Cerebellar cortex (tissue), 1 donor: ENCODE data around the gene FCHSD2.
"Not testable (repeated sequence)": the region's sequence is repeated elsewhere in the genome, so short reads cannot be mapped to it uniquely, and the experiment has no call there.

ENCODE experiments used
- DNase-seq: peaks from one replicate; pipeline ENCODE4 v3.0.0-alpha.2; 2015; ENCODE audit warnings: low spot score

Gene FCHSD2

GRCh38 chr11:72924568-72925190 lies 217.4 kb downstream of the FCHSD2 start:
- no peak for DNase-seq

DNA sequence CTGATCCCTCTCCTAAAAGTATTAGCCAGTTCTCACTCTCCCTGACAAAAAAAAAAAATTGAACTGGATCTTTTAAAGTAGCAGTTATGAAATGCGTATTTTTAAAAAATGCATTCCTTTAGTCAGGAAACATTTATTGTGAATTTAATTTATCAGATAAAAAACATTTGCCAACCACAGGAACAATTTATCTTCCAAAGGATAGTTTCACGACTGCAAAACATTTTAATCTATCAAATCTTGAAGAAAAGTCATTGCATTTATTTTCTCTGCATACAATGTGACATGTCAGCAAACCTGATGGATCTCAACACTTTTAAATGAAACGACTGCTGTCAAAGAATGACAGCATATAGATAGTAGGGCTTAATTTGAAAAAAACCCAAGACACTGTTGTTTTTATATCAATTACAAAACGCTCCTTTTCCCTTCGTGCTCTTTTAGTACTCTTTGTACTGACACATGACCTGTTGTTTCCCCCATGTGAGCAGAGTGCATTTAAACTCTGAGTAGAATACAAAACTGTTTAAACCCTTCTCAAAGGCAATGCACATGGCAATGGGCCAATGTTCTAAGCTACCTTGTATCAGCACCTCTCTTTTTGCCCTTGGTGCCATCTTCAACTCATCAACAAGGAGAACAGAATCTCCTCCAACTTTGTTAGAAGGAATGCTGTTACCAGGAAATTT lies 220.9 kb downstream of the FCHSD2 start:
- peak; percentile 20 for DNase-seq

DNA sequence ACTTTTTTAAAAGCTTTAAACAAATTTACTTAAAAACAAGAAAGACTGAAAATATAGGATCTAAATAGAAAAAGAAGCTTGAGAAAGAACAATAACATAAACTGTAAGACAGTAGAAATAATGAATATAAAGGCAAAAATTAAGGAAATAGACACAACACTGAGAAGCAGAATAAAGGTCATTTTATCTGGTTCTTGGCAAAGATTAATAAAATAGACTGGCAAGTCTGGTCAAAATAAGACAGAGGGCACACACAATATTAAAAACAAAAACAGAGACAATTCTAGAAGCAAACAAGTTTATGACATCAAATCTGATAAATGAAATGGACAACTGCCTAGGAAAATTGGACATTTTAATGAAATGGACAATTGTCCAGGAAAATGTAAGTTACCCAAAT lies 222.1 kb downstream of the FCHSD2 start:
- no peak for DNase-seq

DNA sequence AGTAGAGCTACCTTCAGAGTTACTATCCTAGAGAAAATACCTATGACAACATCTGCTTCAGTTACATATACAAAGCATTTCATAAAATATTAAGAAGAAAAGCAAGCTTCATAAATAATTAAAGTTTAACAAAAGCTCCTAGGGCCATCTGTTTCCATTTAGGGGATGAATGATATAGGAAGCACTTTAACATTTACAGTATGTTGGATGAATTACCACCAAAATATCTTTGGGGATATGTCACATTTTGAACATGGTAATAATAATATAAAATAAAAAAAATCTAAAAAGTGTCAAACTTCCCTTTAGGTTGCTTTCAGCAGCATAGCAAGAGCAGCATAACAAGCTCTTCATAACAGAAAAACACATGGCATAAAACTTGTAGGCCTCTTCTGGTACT lies 223.3 kb downstream of the FCHSD2 start:
- DNase-seq = no peak

DNA sequence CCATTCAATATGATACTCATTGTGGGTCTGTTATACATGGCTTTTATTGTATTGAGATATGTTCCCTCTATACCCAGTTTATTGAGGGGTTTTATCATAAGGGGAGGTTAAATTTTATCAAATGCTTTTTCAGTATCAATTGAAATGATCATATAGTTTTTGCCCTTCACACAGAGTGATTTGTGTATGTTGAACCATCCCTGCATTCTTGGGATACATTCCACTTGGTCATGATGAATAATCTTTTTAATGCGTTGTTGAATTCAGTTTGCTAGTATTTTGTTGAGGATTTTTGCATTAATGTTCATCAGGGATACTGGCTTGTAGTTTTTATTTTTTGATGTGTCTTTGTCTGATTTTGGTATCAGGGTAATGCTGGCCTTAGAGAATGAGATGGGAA lies 229.9 kb downstream of the FCHSD2 start:
- no peak for DNase-seq

- DNase-seq = not testable (repeated sequence)
These were observed 232.3 kb downstream of the FCHSD2 start for GRCh38 chr11:72909558-72910388.

DNA sequence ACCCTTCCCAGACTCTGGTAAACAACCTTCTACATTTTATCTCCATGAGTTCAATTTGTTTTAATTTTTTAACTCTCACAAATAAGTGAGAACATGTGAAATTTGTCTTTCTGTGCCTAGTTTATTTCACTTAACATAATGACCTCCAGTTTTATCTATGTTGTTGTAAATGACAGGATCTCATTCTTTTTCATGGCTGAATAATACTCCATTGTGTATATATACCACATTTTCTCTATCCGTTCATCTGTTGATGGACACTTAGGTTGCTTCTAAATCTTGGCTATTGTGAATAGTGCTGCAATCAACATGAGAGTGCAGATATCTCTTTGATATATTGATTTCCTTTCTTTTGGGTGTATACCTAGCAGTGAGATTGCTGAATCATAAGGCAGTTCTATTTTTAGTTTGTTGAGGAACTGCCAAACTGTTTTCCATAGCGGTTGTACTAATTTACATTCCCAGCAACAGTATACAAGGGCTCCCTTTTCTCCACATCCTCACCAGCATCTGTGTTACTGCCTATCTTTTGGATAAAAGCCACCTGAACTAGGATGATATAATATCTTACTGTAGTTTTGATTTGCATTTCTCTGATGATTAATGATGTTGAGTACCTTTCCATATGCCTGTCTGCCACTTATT lies 234.0 kb downstream of the FCHSD2 start:
- DNase-seq = no peak

DNA sequence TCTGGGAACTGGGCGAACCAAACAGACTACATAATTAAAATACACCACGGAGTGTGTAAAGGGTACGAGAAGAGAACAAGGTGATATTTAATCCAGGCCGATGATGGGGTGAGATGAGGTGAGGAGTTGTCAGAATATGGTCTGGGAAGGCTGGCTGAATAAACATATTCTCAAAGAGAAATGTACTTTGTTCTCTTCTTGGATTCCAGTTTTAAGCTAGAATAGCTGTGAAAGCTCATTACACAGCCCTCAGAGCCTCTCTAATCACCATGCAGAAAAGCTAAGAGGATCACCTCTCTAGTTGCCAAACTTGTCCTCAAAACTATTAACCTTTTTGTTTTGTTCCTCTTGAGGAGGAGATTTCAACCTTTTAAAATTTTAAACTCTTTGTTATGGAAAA lies 238.1 kb downstream of the FCHSD2 start:
- no peak for DNase-seq

- no peak for DNase-seq
These were observed 240.7 kb downstream of the FCHSD2 start for GRCh38 chr11:72901374-72901773.

DNA sequence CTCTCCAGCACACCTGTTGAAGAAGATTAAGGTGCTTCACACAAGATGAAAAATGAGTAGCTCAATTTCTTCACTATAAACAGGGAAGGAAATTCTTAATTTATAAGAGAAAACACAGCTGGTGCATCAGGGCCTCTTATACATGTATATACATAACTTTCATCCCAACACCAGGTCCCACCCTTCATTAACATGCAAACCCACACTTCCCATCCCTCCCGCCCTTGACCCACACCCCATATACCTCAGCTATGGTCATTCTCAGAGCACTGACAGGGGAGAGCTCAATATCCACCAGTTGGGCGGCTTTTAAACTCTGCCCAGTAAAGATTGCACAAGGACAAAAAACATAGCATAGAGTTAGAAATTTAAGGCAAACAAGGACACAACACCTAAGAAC lies 242.1 kb downstream of the FCHSD2 start:
- no peak for DNase-seq

DNA sequence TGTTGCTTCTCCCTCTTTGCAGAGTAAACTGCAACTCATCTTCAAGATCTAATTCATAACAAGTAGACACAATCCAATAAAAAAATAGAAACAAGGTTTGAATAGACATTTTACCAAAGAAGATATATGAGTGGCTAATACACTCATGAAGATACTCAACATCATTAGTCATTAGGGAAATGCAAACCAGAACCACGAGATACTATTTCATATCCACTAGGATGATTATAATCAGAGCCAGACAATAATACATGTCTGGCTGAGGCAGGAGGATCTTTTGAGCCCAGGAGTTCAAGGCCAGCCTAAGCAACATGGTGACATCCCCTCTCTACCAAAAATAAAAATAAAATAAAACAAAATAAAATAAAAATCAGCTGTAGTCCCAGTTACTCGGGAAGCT lies 242.9 kb downstream of the FCHSD2 start:
- no peak for DNase-seq

DNA sequence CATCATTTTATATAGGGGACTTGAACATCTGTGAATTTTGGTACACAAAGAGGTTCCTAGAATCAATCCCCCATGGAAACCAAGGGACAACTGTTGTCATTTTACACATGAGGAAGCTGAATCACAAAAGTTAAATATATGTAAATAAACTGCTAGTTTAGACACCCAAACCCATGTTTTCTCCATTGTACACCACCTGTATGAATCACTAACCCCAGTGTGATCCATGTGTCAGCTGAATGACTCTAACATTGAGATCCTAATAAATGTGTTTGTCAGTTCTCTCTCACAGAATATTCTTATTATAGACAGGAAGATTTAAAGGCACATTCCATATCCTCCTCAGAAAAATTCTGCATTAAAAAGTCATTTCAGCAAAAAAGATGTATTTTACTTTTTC lies 244.6 kb downstream of the FCHSD2 start:
- DNase-seq = no peak

GRCh38 chr11:72896431-72896830 lies 245.7 kb downstream of the FCHSD2 start:
- no peak for DNase-seq

GRCh38 chr11:72890881-72891280 lies 251.2 kb downstream of the FCHSD2 start:
- no peak for DNase-seq

DNA sequence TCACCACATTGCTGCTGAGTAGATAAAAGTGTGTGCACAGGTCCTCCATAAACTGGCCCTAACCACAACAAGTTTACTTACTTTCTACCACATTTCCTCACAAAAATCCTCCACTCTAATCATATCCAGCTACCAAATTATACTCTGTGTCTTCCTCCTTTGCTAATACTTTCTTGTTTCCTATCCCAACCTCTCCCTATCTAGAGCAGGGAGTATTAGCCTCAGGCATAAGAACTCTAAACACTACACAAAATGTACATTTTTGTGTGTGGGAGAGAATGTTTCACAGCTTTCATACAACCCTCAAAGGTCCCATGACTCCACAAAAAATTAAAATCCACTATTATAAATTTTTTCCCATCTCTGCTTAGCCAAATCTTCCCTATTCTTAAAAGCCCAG lies 255.5 kb downstream of the FCHSD2 start:
- DNase-seq = no peak

DNA sequence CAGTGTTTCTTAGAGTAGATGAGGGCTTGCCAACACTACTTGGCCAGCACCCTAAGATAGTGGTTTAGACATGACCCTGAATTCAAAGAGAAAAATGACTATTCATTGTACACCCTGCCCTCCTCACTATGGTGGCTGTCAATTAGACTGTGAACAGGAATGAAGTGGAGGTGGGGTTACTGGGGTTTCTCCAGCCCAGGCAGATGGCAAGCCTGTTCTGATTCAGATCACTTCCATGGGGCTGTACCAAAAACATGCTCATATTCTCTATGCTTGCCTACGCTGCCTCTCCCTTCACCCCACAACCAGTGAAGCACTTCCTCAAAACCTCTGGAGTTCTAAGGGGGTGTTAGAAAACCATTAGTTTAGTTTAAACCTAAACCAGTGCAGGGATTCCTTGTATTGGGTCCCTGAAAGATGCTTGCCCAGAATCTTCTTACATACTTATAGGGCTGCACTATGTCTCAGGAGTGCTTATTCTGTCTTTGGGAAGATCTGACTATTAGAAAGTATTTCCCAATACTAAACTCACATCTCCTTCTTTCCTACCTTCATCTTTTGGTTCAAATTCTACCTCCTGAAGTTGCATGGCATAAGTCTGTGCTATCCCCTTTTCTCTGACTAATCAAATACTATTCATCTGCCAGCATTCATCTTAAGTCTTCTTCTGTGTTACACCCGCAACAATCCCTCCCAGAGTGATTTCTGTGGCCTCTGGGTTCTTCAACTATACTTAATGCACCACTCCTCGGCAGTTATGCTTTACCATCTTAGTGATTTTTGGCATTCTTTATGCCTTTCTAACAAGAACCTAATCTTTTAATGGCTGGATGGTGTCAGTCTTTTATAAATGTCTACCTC lies 256.1 kb downstream of the FCHSD2 start:
- DNase-seq = no peak

GRCh38 chr11:72876147-72876546 lies 266.0 kb downstream of the FCHSD2 start:
- DNase-seq = no peak

DNA sequence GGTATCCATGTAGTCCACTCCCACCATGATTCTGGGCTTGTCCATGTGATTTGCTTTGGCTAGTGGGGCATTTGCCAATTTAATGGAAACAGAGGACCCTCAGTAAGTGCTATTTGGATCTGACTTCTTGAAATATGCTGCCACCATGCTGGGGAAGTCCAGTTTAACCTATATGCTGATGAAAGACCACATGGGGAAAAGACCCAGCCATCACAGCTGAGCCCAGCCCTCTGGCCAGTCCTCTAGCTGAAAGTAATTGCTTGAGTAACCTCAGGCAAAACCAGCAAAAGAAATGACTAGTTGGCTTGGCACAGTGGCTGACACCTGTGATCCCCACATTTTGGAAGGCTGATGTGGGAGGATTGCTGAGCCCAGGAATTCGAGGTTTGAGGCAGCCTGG lies 266.4 kb downstream of the FCHSD2 start:
- no peak for DNase-seq

DNA sequence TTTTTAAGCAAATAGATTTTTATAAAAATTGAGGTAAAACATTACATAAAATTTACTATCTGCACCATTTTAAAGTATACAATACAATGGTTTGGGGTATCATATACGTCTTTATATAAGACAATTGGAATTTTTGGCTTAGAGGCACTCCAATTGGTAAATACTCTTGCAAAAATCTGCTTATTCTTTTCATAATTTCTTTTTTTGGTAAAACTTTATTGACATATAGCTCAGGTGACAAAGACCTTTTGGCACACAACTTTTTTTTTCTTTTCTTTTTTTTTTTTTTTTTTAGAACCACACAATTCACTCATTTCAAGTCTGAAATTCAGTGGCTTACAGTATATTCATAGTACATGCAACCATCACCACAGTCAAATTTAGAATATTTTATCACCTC lies 270.1 kb downstream of the FCHSD2 start:
- no peak for DNase-seq

DNA sequence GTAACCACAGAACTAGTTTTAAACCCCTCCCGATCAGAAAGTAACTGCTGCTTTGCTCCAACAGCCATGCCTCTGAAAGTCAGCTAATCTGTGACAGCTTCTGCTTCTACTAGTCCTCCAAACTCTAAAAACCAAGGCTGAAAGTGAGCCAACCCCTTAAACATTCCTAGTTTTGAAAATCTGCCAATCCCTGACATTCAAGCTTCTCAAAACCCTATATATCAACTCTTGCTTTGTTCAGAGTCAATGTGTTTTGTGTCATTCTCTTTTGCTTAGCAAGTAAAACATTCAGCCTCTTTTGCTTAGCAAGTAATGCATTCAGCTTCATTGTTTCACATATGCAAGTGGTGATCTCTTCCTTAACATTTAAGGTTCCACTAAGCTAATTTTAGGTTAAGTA lies 271.0 kb downstream of the FCHSD2 start:
- no peak for DNase-seq

DNA sequence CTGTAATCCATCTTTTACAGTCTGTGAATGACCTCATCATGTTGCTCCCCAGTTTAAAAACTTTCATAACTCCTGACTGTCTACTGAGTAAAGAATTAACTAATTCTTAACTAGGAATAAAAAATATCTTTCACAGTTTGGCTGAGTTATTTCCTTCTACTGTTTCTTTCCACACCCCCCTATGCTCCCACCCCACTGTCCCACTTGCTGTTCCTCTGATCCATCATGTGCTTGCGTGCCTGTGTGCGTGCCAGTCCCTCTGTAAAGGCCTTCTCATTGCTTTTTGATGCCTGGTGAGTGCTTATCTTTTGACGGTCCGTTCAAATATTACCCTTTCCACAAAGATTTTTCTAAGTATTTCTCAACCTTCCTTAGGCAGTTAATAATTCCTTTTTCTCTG lies 272.3 kb downstream of the FCHSD2 start:
- DNase-seq = no peak

DNA sequence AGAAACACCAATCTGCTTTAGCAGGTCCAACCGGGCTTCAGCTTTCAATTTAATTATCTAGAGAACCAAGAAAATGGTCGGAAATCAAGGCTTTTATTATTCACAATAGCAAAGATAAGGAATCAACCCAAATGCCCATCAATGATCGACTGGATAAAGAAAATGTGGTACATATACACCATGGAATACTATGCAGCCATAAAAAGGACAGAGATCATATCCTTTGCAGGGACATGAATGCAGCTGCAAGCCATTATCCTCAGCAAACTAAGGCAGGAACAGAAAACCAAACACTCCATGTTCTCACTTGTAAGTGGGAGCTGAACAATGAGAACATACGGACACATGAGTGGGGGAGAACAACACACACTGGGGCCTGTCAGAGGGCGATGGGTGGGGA lies 274.1 kb downstream of the FCHSD2 start:
- DNase-seq = no peak
